Fibroblast of mammary gland (primary cell): ENCODE results near the gene LRIG3.

Experiments
- DNase-seq: peaks from one replicate; pipeline ENCODE4 v3.0.0-alpha.2; 2010; ENCODE audit warnings: low read depth
- H3K4me3 ChIP-seq: 2 replicates; pipeline ENCODE4 v1.5.1; 2011; ENCODE audit warnings: low read depth, mild to moderate bottlenecking, low read length, moderate library complexity; ENCODE audit not compliant: control insufficient read depth
- TF ChIP-seq, protein P1 (sequence below): conservative IDR thresholded peaks from 2 replicates; pipeline ENCODE4 v1.5.1; 2011; ENCODE audit warnings: low read depth, low read length, inconsistent platforms; ENCODE audit not compliant: control insufficient read depth, insufficient read depth

Gene LRIG3

GRCh38 chr12:58916921-58917511, 3.3 kb downstream of the LRIG3 start:
- peak overlapping the region; percentile 83 for H3K4me3 ChIP-seq
- peak; percentile 91 for DNase-seq
- TF ChIP-seq, protein P1, sequence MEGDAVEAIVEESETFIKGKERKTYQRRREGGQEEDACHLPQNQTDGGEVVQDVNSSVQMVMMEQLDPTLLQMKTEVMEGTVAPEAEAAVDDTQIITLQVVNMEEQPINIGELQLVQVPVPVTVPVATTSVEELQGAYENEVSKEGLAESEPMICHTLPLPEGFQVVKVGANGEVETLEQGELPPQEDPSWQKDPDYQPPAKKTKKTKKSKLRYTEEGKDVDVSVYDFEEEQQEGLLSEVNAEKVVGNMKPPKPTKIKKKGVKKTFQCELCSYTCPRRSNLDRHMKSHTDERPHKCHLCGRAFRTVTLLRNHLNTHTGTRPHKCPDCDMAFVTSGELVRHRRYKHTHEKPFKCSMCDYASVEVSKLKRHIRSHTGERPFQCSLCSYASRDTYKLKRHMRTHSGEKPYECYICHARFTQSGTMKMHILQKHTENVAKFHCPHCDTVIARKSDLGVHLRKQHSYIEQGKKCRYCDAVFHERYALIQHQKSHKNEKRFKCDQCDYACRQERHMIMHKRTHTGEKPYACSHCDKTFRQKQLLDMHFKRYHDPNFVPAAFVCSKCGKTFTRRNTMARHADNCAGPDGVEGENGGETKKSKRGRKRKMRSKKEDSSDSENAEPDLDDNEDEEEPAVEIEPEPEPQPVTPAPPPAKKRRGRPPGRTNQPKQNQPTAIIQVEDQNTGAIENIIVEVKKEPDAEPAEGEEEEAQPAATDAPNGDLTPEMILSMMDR: no peak

- no peak for DNase-seq
- TF ChIP-seq, protein P1: no peak
- H3K4me3 ChIP-seq: no peak overlapping the region
Measured at GRCh38 chr12:58916161-58916621, 4.1 kb downstream of the LRIG3 start.

GRCh38 chr12:58915634-58916033, 4.7 kb downstream of the LRIG3 start:
- H3K4me3 ChIP-seq: peak overlapping the region; percentile 30
- TF ChIP-seq, protein P1: no peak
- peak; percentile 80 for DNase-seq

- TF ChIP-seq, protein P1: no peak
- DNase-seq: no peak
- H3K4me3 ChIP-seq: no peak overlapping the region
Measured at GRCh38 chr12:58915037-58915436, 5.3 kb downstream of the LRIG3 start.

- TF ChIP-seq, protein P1: no peak
- DNase-seq: no peak
- no peak overlapping the region for H3K4me3 ChIP-seq
Measured at GRCh38 chr12:58914457-58914856, 5.8 kb downstream of the LRIG3 start.

DNA sequence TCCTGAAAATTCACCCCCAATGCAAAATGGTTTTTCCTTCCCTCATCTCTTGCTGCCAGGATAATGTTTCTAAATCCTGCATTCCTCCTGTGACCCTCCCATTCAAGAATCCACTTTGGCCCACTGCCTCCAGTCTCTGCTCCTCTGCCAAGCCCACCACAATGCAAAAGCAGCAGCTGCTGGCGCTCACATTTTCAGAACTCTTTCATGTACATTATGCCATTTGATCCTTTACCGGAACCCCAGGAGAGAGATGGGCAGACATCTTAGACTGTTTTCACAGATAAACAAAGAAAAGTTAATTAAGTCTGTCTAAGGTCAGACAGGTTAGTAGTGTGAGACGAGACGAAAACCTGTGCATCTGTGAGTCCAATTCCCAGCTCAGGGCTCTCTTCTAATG, 12.9 kb downstream of the LRIG3 start:
- TF ChIP-seq, protein P1: no peak
- no peak for DNase-seq

DNA sequence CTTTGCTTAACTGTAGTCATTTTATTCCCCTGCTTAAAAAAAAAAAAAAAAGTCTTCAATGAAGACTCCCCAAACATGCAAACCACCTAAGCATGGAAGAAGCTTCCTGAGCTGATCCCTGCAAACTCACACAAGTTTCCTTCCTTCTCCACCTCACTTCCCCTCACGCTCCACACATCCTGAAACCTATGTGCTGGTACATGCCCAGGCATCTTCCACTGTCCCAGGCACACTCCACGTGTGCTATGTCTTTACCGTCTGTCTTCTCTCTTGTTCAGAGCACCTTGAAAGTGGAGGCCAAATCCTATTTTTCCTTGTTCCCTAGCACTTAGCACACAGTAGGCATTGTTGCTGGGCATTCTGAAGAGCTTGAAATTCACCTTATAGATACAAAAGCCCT, 13.4 kb downstream of the LRIG3 start:
- H3K4me3 ChIP-seq: no peak overlapping the region
- TF ChIP-seq, protein P1: no peak
- DNase-seq: no peak

More for the DNA sequence above, 12.9 kb downstream of the LRIG3 start:
- no peak overlapping the region for H3K4me3 ChIP-seq
